CD8-positive, alpha-beta memory T cell (primary cell): Measurements from ENCODE around the gene MYH9. TPM values are rescaled to one million over a fixed set of nuclear protein-coding genes. Genes with fewer than 3 reads are reported as not detected.
"Not testable (repeated sequence)": the region's sequence is repeated elsewhere in the genome, so short reads cannot be mapped to it uniquely, and the experiment has no call there.

Experiments
- CTCF ChIA-PET: fragments of 350-600 bp; sonication (Branson Sonifier 250); formaldehyde crosslinking; loops from one replicate; lab custom pipeline; 2021; ENCODE audit warnings: antibody characterized with exemption; lab: Charles Lee
- POLR2A ChIA-PET: fragments of 350-600 bp; sonication (Branson Sonifier 250); formaldehyde crosslinking; loops from one replicate; lab custom pipeline; 2021; ENCODE audit warnings: antibody characterized with exemption; lab: Charles Lee
- DNase-seq, 5 donors: peaks; one replicate each; pipeline versions ENCODE4 v3.0.0 to v3.0.0-alpha.2; 2020 to 2022; ENCODE audit warnings: mixed read lengths in 1 of 5
- H3K27ac ChIP-seq: one replicate; pipeline ENCODE4 v1.7.0; 2013; ENCODE audit warnings: low read depth, mild to moderate bottlenecking, low read length, moderate library complexity
- H3K27me3 ChIP-seq: 2 replicates; pipeline ENCODE4 v1.7.0; 2013; ENCODE audit warnings: low read length, mild to moderate bottlenecking; ENCODE audit not compliant: insufficient read depth, poor library complexity, severe bottlenecking
- H3K36me3 ChIP-seq: 2 replicates; pipeline ENCODE4 v1.7.0; 2013; ENCODE audit warnings: mild to moderate bottlenecking, low read length, moderate library complexity; ENCODE audit not compliant: insufficient read depth
- H3K4me1 ChIP-seq: 2 replicates; pipeline ENCODE4 v1.7.0; 2013; ENCODE audit warnings: mild to moderate bottlenecking, low read length, moderate library complexity; ENCODE audit not compliant: insufficient read depth
- H3K4me3 ChIP-seq: 2 replicates; pipeline ENCODE4 v1.7.0; 2013; ENCODE audit warnings: mild to moderate bottlenecking, low read length
- H3K9me3 ChIP-seq: 2 replicates; pipeline ENCODE4 v1.7.0; 2013; ENCODE audit warnings: mild to moderate bottlenecking, low read length
- H3K27ac Mint-ChIP-seq, 8 donors: one replicate each; pipeline ENCODE4 v1.8.0; 2020 to 2021; ENCODE audit warnings: mixed read lengths in 8 of 8, mild to moderate bottlenecking in 6 of 8, inconsistent platforms in 3 of 8, moderate library complexity in 3 of 8
- H3K27me3 Mint-ChIP-seq, 2 donors: one replicate each; pipeline ENCODE4 v1.8.0; 2020 to 2021; ENCODE audit warnings: mixed read lengths in 2 of 2, mild to moderate bottlenecking in 1 of 2, moderate library complexity in 1 of 2
- H3K36me3 Mint-ChIP-seq, 3 donors: one replicate each; pipeline ENCODE4 v1.8.0; 2020 to 2021; ENCODE audit warnings: mixed read lengths in 3 of 3, inconsistent platforms in 1 of 3, mild to moderate bottlenecking in 1 of 3
- H3K4me1 Mint-ChIP-seq, 3 donors: one replicate each; pipeline ENCODE4 v1.8.0; 2020 to 2021; ENCODE audit warnings: mixed read lengths in 3 of 3, inconsistent platforms in 1 of 3, mild to moderate bottlenecking in 1 of 3
- H3K4me3 Mint-ChIP-seq, 7 donors: one replicate each; pipeline ENCODE4 v1.8.0; 2020 to 2021; ENCODE audit warnings: mixed read lengths in 7 of 7, mild to moderate bottlenecking in 6 of 7, moderate library complexity in 4 of 7, inconsistent platforms in 2 of 7
- H3K9me3 Mint-ChIP-seq, 5 donors: one replicate each; pipeline ENCODE4 v1.8.0; 2020 to 2022; ENCODE audit warnings: mixed read lengths in 5 of 5, mild to moderate bottlenecking in 3 of 5, moderate library complexity in 2 of 5, inconsistent platforms in 1 of 5
- polyA plus RNA-seq: library from polyadenylated mRNA; unstranded; fragments of 300-500 nt; fragmentation: Illumina TruSeq; gene quantifications from one replicate; pipeline ENCODE4 v1.2.3, GENCODE V29; 2021
- total RNA-seq, 2 experiments: library from RNA; stranded (reverse); gene quantifications; one replicate each; pipeline ENCODE4 v1.2.3, GENCODE V29; 2021

MYH9 gene
- total and polyA plus RNA-seq, 3 experiments from 2014 or later, result 425 to 684 (median 680) TPM

DNA sequence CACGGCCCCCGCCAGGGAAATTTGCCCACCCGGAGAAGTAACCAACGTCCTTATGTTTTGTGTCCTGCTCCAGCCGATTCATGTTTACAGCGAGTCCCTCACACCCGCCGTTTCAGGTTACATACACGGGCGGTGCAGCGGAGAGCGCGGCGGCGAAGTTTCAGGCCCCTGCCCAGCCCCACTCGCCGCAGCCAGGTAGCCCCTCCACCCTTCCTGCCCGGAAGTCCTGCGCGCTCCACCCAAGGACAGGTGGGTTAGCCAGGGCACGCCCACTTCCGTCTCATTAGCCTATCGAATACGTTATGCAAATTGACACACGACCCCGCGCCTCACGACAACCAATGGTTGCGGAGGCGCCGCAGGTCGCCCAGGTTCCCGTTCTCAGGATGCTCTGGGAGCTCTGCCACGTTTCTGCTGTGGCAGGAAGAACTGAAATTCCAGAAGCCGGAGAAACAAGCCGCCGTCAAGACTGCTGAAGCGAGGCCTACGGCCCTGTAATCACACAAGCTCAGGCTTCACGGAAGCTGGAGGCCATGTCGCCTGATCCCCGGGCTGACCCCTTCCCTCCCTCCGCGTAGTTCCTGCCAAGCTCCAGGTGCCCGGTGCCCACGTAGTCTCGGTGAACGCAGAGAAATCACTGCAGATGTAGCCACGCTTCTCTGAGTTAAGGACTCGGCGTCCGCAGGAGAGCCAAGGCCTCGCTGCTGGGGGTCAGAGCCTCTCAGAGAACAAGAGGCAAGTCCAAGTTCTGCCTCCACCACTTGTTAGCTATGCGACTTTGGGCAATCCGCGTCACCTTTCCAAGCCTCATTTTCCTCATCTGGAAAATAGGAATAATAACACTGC is 22.4 kb upstream of the MYH9 start:
- peak; percentile 49 to 86 (median 68) for DNase-seq
- POLR2A ChIA-PET, result interaction anchor here (0.5 to 1.3 kb wide), 4 partner anchors 13 to 41 kb away, joined by 3 to 5 read pairs (median 4); partner anchors contain the start of gene MYH9
- Mint-ChIP-seq H3K9me3 (no peaks in the 10 kb centered on the region), H3K36me3 (no peaks in the 10 kb centered on the region), H3K27me3 (no peaks in the 10 kb centered on the region), H3K4me3 (peak overlapping the region; percentile 57 to 78 (median 73)), H3K4me1 (peaks cover 45 to 63% (median 61%) of the 10 kb centered on the region in 3 donors), H3K27ac (peak overlapping the region; percentile 81 to 94 (median 88))
- Histone ChIP-seq H3K27ac (no peak overlapping the region), H3K4me1 (peaks cover 54% of the 10 kb centered on the region), H3K36me3 (no peaks in the 10 kb centered on the region), H3K9me3 (no peaks in the 10 kb centered on the region), H3K27me3 (no peaks in the 10 kb centered on the region), H3K4me3 (peak overlapping the region; percentile 14)
- CTCF ChIA-PET, result interaction anchor here (0.9 to 2.1 kb wide), 4 partner anchors 22 to 109 kb away, joined by 3 to 4 read pairs (median 4); partner anchors contain the start of gene MYH9

DNA sequence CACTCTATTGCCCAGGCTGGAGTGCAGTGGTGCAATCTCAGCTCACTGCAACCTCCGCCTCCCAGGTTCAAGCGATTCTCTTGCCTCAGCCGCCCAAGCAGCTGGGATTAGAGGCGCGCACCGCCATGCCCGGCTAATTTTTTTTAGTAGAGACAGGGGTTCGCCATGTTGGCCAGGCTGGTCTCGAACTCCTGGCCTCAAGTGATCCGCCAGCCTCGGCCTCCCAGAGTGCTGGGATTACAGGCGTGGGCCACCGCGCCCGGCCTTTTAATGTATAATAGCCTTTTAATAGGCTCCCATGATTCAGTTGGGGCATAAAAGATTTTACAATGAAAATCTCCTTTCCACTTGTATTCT is 21.8 kb upstream of the MYH9 start:
- Mint-ChIP-seq H3K4me3 (peak overlapping the region; percentile 57 to 78 (median 73)), H3K4me1 (peaks cover 51 to 69% (median 67%) of the 10 kb centered on the region in 3 donors), H3K27ac (peak overlapping the region; percentile 81 to 94 (median 88))
- H3K4me3 ChIP-seq, H3K9me3 Mint-ChIP-seq, H3K36me3 ChIP-seq, H3K36me3 Mint-ChIP-seq, H3K27me3 ChIP-seq, H3K9me3 ChIP-seq, H3K27me3 Mint-ChIP-seq, CTCF ChIA-PET, H3K27ac ChIP-seq, DNase-seq: not testable (repeated sequence)
- H3K4me1 ChIP-seq, result peaks cover 60% of the 10 kb centered on the region
- POLR2A ChIA-PET, result interaction anchor here (0.5 to 1.3 kb wide), 3 partner anchors 13 to 42 kb away, joined by 3 to 5 read pairs (median 3); no protein-coding TSS in a partner anchor

DNA sequence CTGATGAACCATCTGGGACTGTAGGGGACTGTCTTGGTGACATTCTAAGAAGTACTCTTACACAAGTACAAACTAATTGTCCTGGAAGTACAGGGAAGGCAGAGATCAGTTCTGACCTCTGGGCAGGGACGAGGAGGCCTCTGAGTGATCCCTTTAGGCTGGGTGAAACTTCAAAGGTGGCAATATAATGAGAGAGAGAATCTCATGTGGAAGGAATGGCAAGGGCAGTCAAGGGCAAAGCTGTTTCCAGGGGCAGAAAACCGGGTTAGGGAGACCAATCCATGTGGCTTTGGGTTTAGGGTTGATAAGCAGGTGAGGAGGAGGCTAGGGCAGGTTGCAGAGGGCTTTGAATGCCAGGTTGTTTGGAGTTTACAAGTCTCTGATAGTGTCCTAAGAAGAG is 21.3 kb upstream of the MYH9 start:
- no peak overlapping the region for H3K27ac ChIP-seq
- DNase-seq, result no peak
- no peak overlapping the region for H3K4me3 ChIP-seq
- H3K9me3 Mint-ChIP-seq, result no peaks in the 10 kb centered on the region
- no peaks in the 10 kb centered on the region for H3K27me3 Mint-ChIP-seq
- CTCF ChIA-PET, result interaction anchor here (1.3 kb wide), 1 partner anchor 62 kb away, joined by 3 read pairs; no protein-coding TSS in a partner anchor
- no peaks in the 10 kb centered on the region for H3K9me3 ChIP-seq
- POLR2A ChIA-PET, result interaction anchor here (1.3 kb wide), 1 partner anchor 14 kb away, joined by 3 read pairs; no protein-coding TSS in a partner anchor
- no peaks in the 10 kb centered on the region for H3K36me3 ChIP-seq
- peaks cover 53 to 74% (median 72%) of the 10 kb centered on the region in 3 donors for H3K4me1 Mint-ChIP-seq
- H3K27ac Mint-ChIP-seq, result peak overlapping the region; percentile 1 to 93 (median 84)
- peaks cover 65% of the 10 kb centered on the region for H3K4me1 ChIP-seq
- no peaks in the 10 kb centered on the region for H3K27me3 ChIP-seq
- H3K36me3 Mint-ChIP-seq, result no peaks in the 10 kb centered on the region
- H3K4me3 Mint-ChIP-seq, result peak overlapping the region in 6 of 7 donors; percentile 9 to 54 (median 34)

DNA sequence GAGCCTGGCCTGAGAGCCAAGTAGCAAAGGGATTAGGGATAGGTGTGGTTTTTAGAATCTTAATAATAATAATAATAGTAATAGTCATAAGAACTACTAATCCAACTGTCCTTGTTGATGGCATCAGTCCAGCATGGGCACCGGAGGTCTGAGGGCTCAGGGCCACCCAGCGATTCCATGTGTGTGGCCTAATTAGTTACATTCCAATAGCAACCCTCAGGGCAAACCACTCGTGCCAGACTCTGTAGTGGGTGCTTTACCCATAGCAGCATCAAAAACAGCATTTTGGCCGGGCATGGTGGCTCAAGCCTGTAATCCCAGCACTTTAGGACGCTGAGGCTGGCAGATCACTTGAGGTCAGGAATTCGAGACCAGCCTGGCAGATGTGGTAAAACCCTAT is 19.0 kb upstream of the MYH9 start:
- Mint-ChIP-seq H3K4me3 (peak overlapping the region in 2 of 7 donors; percentile 10 to 64), H3K36me3 (no peaks in the 10 kb centered on the region)

DNA sequence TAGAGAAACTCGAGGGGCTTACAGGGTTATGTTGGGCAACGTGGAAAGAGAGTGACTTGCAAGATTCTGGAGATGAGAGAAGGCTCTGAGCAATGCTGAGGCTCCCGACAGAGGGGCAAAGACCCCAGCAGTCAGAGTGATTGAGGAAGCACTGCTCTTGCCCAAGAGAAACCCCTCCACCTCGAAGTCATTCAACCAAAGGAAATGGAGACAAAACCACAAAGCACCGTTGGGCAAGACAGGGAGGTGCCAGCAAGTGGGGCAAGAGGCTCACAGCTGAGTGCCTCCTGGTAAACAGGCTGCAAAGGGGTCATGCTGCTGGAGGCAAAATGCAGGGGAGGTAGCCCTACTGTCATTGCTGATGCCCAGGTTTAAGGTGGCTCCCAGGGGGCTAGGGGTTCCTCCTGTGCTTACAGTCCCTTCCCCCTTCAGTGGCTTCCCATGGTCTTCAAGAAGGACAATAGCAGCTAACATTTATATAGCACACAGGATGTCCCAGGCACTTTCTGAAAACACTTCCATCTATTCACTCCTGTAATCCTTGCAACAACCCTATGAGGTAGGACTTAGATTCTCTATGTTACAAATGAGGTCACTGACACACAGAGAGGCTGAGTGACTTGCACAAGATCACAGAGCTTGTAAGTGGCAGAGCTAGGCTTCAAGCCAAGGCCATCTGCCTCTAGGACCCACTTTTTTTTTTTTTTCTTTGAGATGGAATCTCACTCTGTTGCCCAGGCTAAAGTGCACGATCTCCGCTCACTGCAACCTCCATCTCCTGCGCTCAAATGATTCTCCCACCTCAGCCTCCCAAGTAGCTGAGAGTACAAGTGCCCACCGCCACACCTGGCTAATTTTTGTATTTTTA is 18.1 kb upstream of the MYH9 start:
- Mint-ChIP-seq H3K9me3 (no peaks in the 10 kb centered on the region), H3K4me1 (peaks cover 47 to 65% (median 60%) of the 10 kb centered on the region in 3 donors), H3K27ac (peak overlapping the region; percentile 85 to 97 (median 94)), H3K27me3 (no peaks in the 10 kb centered on the region), H3K4me3 (peak overlapping the region; percentile 29 to 71 (median 61)), H3K36me3 (no peaks in the 10 kb centered on the region)
- H3K27ac ChIP-seq, result peak overlapping the region; percentile 45
- peaks cover 56% of the 10 kb centered on the region for H3K4me1 ChIP-seq
- H3K9me3 ChIP-seq, result no peaks in the 10 kb centered on the region
- ChIA-PET CTCF (interaction anchor here (0.7 to 2.2 kb wide), 10 partner anchors 18 to 105 kb away, joined by 3 to 16 read pairs (median 4); partner anchors contain the start of gene MYH9), POLR2A (interaction anchor here (0.6 to 2.3 kb wide), 6 partner anchors 20 to 94 kb away, joined by 3 to 7 read pairs (median 4); no protein-coding TSS in a partner anchor)
- H3K36me3 ChIP-seq, result no peaks in the 10 kb centered on the region
- no peaks in the 10 kb centered on the region for H3K27me3 ChIP-seq
- DNase-seq, result peak; percentile 39 to 81 (median 69)
- peak overlapping the region; percentile 11 for H3K4me3 ChIP-seq

More for the DNA sequence above, 19.0 kb upstream of the MYH9 start:
- Histone ChIP-seq H3K27me3 (no peaks in the 10 kb centered on the region), H3K36me3 (no peaks in the 10 kb centered on the region), H3K27ac (peak overlapping the region; percentile 45), H3K9me3 (no peaks in the 10 kb centered on the region), H3K4me3 (no peak overlapping the region), H3K4me1 (peaks cover 64% of the 10 kb centered on the region)
- CTCF ChIA-PET, result interaction anchor here (1.0 kb wide), 4 partner anchors 18 to 106 kb away, joined by 3 to 5 read pairs (median 4); partner anchors contain the start of gene MYH9
- Mint-ChIP-seq H3K27me3 (no peaks in the 10 kb centered on the region), H3K4me1 (peaks cover 50 to 71% (median 64%) of the 10 kb centered on the region in 3 donors), H3K9me3 (no peaks in the 10 kb centered on the region), H3K27ac (peak overlapping the region in 7 of 8 donors; percentile 93 to 97 (median 94))
- no peak for DNase-seq
- POLR2A ChIA-PET, result interaction anchor here (1.8 to 2.3 kb wide), 2 partner anchors 22 to 45 kb away, joined by 7 read pairs; no protein-coding TSS in a partner anchor

DNA sequence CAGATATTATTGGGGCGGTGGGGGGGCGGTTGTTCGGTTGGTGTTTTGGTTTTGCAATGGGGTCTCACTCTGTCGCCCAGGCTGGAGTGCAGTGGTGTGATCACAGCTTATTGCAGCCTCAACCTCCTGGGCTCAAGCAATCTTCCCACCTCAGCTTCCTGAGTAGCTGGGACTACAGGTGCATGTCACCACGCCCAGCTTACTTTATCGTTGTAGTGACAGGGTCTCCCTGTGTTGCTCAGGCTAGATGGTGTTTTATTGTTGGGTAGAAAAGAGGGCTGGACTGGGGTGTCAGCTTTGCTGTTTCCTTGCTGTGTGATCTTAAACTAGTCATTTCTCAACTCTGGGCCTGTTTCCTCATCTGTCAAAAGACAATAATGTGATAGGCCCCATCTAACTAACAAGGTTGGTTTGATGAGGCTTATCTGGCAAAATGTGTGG is 17.5 kb upstream of the MYH9 start:
- peak in 3 of 5 donors; percentile 16 to 62 (median 54) for DNase-seq
- CTCF ChIA-PET, result interaction anchor here (0.6 to 2.2 kb wide), 9 partner anchors 27 to 105 kb away, joined by 3 to 16 read pairs (median 3); no protein-coding TSS in a partner anchor
- peak overlapping the region; percentile 45 for H3K27ac ChIP-seq
- Mint-ChIP-seq H3K4me1 (peaks cover 43 to 59% (median 53%) of the 10 kb centered on the region in 3 donors), H3K9me3 (no peaks in the 10 kb centered on the region), H3K4me3 (peak overlapping the region; percentile 29 to 71 (median 61)), H3K27me3 (no peaks in the 10 kb centered on the region), H3K27ac (peak overlapping the region; percentile 85 to 97 (median 94)), H3K36me3 (no peaks in the 10 kb centered on the region)
- POLR2A ChIA-PET, result interaction anchor here (1.0 to 2.3 kb wide), 6 partner anchors 19 to 74 kb away, joined by 3 to 7 read pairs (median 4); no protein-coding TSS in a partner anchor
- H3K36me3 ChIP-seq, result no peaks in the 10 kb centered on the region
- H3K4me3 ChIP-seq, result peak overlapping the region; percentile 11
- H3K27me3 ChIP-seq, result no peaks in the 10 kb centered on the region
- H3K9me3 ChIP-seq, result no peaks in the 10 kb centered on the region
- peaks cover 49% of the 10 kb centered on the region for H3K4me1 ChIP-seq

DNA sequence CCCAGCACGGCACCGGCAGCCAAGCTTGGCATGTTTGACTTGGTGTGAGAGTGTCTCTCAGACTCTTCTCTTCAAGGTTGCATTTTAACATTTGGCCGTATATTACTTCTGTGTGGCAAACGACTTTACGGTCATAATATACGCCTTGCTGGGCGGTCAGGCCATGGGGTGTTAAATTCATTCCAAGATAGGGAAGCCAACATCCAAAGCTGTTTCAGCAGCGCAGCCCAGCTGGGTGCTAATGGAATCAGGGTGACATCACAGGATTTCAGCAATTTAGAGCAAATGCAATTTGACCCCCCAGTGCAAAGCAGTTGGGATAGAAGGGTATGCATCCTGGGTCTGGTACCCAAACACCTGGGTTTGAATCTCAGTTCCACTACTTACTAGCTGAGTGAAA is 16.7 kb upstream of the MYH9 start:
- H3K27me3 ChIP-seq, result no peaks in the 10 kb centered on the region
- H3K4me1 ChIP-seq, result peaks cover 44% of the 10 kb centered on the region
- Mint-ChIP-seq H3K4me1 (peaks cover 41 to 55% (median 50%) of the 10 kb centered on the region in 3 donors), H3K9me3 (no peaks in the 10 kb centered on the region), H3K4me3 (peak overlapping the region in 4 of 7 donors; percentile 57 to 64 (median 61)), H3K27me3 (no peaks in the 10 kb centered on the region), H3K36me3 (no peaks in the 10 kb centered on the region), H3K27ac (peak overlapping the region; percentile 85 to 97 (median 94))
- DNase-seq, result no peak
- H3K4me3 ChIP-seq, result no peak overlapping the region
- H3K36me3 ChIP-seq, result no peaks in the 10 kb centered on the region
- no peaks in the 10 kb centered on the region for H3K9me3 ChIP-seq
- ChIA-PET POLR2A (interaction anchor here (0.6 to 2.3 kb wide), 4 partner anchors 15 to 27 kb away, joined by 3 to 7 read pairs (median 4); no protein-coding TSS in a partner anchor), CTCF (interaction anchor here (1.0 to 2.2 kb wide), 4 partner anchors 43 to 66 kb away, joined by 3 to 16 read pairs (median 4); no protein-coding TSS in a partner anchor)
- no peak overlapping the region for H3K27ac ChIP-seq
